ENCODE data around the gene ABCA2. TPM values are rescaled to one million over a fixed set of nuclear protein-coding genes. Genes with fewer than 3 reads are reported as not detected.
"Not testable (repeated sequence)": the region's sequence is repeated elsewhere in the genome, so short reads cannot be mapped to it uniquely, and the experiment has no call there.

Gene ABCA2
- total RNA-seq, 1 experiment from 2014 or later, result 22.4 TPM

DNA sequence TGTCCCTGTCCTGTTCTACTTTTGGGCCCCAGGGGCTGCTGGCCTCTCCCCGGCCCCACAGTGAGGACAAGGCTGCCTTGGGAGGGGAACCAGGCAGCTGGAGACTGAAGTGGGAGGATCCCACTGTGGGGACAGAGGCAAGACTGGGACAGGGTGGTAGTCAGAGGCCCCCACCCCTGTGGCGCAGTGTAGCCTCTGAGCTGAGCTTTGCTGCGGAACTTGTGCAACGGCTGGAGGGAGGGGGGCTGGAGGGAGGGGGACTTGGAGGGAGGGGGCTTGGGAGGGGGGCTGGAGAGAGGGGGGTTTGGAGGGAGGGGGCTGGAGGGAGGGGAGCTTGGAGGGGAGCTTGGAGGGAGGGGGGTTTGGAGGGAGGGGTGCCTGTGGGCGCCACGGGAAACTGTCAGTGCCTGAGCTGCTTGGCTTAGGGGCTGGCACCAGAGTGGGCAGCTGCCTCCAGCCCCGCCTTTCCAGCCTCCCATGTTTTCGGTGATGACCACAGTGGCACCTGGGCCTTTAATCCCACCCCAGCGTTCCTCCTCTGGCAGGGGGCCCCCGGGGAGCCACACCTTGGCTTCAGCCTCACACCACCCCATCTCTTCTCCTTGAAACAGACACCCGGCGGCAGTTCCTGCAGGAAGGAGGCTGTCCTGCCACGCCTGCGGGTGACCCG, 6.1 kb upstream of the ABCA2 start:
- Histone ChIP-seq H3K79me2 (ENCODE audit: insufficient read depth, low read length) (no peaks in the 10 kb centered on the region), H3K56ac (ENCODE audit: insufficient read length, low read depth, low read length) (no peak overlapping the region), H2BK5ac (ENCODE audit: insufficient read length, low read length) (no peak overlapping the region), H4K5ac (ENCODE audit: insufficient read length, low read depth, low read length) (no peak overlapping the region), H3K4ac (ENCODE audit: low read depth, low read length) (no peak overlapping the region), H3T11ph (ENCODE audit: low read length) (no peak overlapping the region), H4K20me1 (ENCODE audit: control insufficient read depth, insufficient read depth, insufficient read length) (peaks cover 2% of the 10 kb centered on the region), H3K23ac (ENCODE audit: insufficient read length, low read depth, low read length) (no peak overlapping the region), H3K14ac (ENCODE audit: insufficient read depth, low read length) (no peak overlapping the region), H2BK20ac (ENCODE audit: low read depth, low read length, poor library complexity, severe bottlenecking) (no peak overlapping the region), H2BK120ac (ENCODE audit: low read depth, low read length, poor library complexity, severe bottlenecking) (no peak overlapping the region), H2BK15ac (ENCODE audit: low read depth, low read length) (no peak overlapping the region), H3K18ac (ENCODE audit: insufficient read length, low read depth, low read length) (no peak overlapping the region), H3K27me3 (ENCODE audit: insufficient read depth, low read length) (no peaks in the 10 kb centered on the region), H2AK5ac (ENCODE audit: insufficient read length, low read length) (no peak overlapping the region), H3K4me2 (ENCODE audit: insufficient read depth, insufficient read length, low read length) (no peak overlapping the region), H4K8ac (replicated peaks; ENCODE audit: insufficient read length, low read depth, low read length) (no peak overlapping the region), H3K27ac (ENCODE audit: insufficient read length, low read depth, low read length) (no peak overlapping the region), H3K4me1 (ENCODE audit: insufficient read depth, low read length) (no peaks in the 10 kb centered on the region), H2BK12ac (ENCODE audit: insufficient read length, low read depth, low read length) (no peak overlapping the region), H3K9ac (ENCODE audit: extremely low read depth, insufficient read length, low read length) (no peak overlapping the region), H3K9me3 (ENCODE audit: control insufficient read depth, low read depth, low read length) (no peaks in the 10 kb centered on the region), H2AFZ (ENCODE audit: low read length) (no peak overlapping the region), H3K79me1 (ENCODE audit: insufficient read depth, low read depth, low read length, poor library complexity, severe bottlenecking) (no peaks in the 10 kb centered on the region), H3K23me2 (ENCODE audit: insufficient read length, low read depth, low read length, poor library complexity, severe bottlenecking) (no peaks in the 10 kb centered on the region), H4K91ac (ENCODE audit: insufficient read length, low read depth, low read length) (no peak overlapping the region)
- Mint-ChIP-seq H3K4me1 (peaks cover 0 to 4% of the 10 kb centered on the region in 2 experiments; a peak in 2 of 4 replicates), H3K27ac (no peak overlapping the region), H3K27me3 (ENCODE audit: low read depth) (peaks cover 24% of the 10 kb centered on the region), H3K9me3 (no peaks in the 10 kb centered on the region), H3K36me3 (ENCODE audit: insufficient read depth in 1 of 3, low read depth in 3 of 3) (peaks cover 0 to 12% (median 5%) of the 10 kb centered on the region in 3 experiments; a peak in 5 of 7 replicates), H3K4me3 (no peak overlapping the region)
- TF ChIP-seq, protein P1, sequence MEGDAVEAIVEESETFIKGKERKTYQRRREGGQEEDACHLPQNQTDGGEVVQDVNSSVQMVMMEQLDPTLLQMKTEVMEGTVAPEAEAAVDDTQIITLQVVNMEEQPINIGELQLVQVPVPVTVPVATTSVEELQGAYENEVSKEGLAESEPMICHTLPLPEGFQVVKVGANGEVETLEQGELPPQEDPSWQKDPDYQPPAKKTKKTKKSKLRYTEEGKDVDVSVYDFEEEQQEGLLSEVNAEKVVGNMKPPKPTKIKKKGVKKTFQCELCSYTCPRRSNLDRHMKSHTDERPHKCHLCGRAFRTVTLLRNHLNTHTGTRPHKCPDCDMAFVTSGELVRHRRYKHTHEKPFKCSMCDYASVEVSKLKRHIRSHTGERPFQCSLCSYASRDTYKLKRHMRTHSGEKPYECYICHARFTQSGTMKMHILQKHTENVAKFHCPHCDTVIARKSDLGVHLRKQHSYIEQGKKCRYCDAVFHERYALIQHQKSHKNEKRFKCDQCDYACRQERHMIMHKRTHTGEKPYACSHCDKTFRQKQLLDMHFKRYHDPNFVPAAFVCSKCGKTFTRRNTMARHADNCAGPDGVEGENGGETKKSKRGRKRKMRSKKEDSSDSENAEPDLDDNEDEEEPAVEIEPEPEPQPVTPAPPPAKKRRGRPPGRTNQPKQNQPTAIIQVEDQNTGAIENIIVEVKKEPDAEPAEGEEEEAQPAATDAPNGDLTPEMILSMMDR (conservative IDR thresholded peaks at IDR 0.05), result no peak
- no peak for DNase-seq
- WGBS (ENCODE audit: extremely low coverage, insufficient read length, low lambda C conversion rate), result no CpG with 5 or more reads among the region's 15 CpGs

DNA sequence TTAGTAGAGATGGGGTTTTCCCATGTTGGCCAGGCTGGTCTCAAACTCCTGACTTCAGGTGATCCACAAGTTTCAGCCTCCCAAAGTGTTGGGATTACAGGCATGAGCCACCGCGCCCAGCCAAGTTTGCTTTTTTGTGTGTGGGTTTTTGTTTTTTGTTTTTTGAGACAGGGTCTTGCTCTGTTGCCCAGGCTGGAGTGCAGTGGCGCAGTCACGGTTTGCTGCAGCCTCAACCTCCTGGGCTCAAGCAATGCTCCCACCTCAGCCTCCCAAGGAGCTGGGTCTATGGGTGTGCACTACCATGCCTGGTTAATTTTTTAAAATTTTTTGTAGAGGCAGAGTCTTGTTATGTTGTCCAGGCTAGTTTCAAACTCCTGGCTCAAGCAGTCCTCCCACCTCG, 5.4 kb upstream of the ABCA2 start:
- WGBS (ENCODE audit: extremely low coverage, insufficient read length, low lambda C conversion rate), result no CpG with 5 or more reads among the region's 5 CpGs
- H3K36me3 Mint-ChIP-seq (ENCODE audit: insufficient read depth in 1 of 3, low read depth in 3 of 3); H4K91ac ChIP-seq (ENCODE audit: insufficient read length, low read depth, low read length): not testable (repeated sequence)

More for the DNA sequence above, 5.4 kb upstream of the ABCA2 start:
- H2AK5ac ChIP-seq (ENCODE audit: insufficient read length, low read length); H2BK15ac ChIP-seq (ENCODE audit: low read depth, low read length); H3K9me3 ChIP-seq (ENCODE audit: control insufficient read depth, low read depth, low read length); H3K4me1 ChIP-seq (ENCODE audit: insufficient read depth, low read length); H3K4me3 Mint-ChIP-seq; H3K79me2 ChIP-seq (ENCODE audit: insufficient read depth, low read length); H3K23me2 ChIP-seq (ENCODE audit: insufficient read length, low read depth, low read length, poor library complexity, severe bottlenecking); H2BK5ac ChIP-seq (ENCODE audit: insufficient read length, low read length); H3K23ac ChIP-seq (ENCODE audit: insufficient read length, low read depth, low read length); H3K79me1 ChIP-seq (ENCODE audit: insufficient read depth, low read depth, low read length, poor library complexity, severe bottlenecking); H3K4ac ChIP-seq (ENCODE audit: low read depth, low read length); H4K5ac ChIP-seq (ENCODE audit: insufficient read length, low read depth, low read length); H2AFZ ChIP-seq (ENCODE audit: low read length); H3K4me1 Mint-ChIP-seq; H3K9me3 Mint-ChIP-seq; H4K20me1 ChIP-seq (ENCODE audit: control insufficient read depth, insufficient read depth, insufficient read length); DNase-seq; H3K27me3 ChIP-seq (ENCODE audit: insufficient read depth, low read length); H2BK120ac ChIP-seq (ENCODE audit: low read depth, low read length, poor library complexity, severe bottlenecking); H3K56ac ChIP-seq (ENCODE audit: insufficient read length, low read depth, low read length); H3K18ac ChIP-seq (ENCODE audit: insufficient read length, low read depth, low read length); H3K4me2 ChIP-seq (ENCODE audit: insufficient read depth, insufficient read length, low read length); H3K9ac ChIP-seq (ENCODE audit: extremely low read depth, insufficient read length, low read length); H2BK20ac ChIP-seq (ENCODE audit: low read depth, low read length, poor library complexity, severe bottlenecking); H2BK12ac ChIP-seq (ENCODE audit: insufficient read length, low read depth, low read length); H3K27ac ChIP-seq (ENCODE audit: insufficient read length, low read depth, low read length); H4K8ac ChIP-seq (replicated peaks; ENCODE audit: insufficient read length, low read depth, low read length); H3K14ac ChIP-seq (ENCODE audit: insufficient read depth, low read length); H3K27ac Mint-ChIP-seq; H3T11ph ChIP-seq (ENCODE audit: low read length): not testable (repeated sequence)
- H3K27me3 Mint-ChIP-seq (ENCODE audit: low read depth), result peaks cover 30% of the 10 kb centered on the region

Data from H9 (cell line).